ENCODE results near the gene CBARP. TPM values are rescaled to one million over a fixed set of nuclear protein-coding genes. Genes with fewer than 3 reads are reported as not detected.
A peak's percentile ranks its signal among the peaks of the same experiment; 100 is the strongest.
"Not testable (repeated sequence)": the region's sequence is repeated elsewhere in the genome, so short reads cannot be mapped to it uniquely, and the experiment has no call there.

CBARP gene
- total RNA-seq, 1 donor from 2014 or later: not detected

DNA sequence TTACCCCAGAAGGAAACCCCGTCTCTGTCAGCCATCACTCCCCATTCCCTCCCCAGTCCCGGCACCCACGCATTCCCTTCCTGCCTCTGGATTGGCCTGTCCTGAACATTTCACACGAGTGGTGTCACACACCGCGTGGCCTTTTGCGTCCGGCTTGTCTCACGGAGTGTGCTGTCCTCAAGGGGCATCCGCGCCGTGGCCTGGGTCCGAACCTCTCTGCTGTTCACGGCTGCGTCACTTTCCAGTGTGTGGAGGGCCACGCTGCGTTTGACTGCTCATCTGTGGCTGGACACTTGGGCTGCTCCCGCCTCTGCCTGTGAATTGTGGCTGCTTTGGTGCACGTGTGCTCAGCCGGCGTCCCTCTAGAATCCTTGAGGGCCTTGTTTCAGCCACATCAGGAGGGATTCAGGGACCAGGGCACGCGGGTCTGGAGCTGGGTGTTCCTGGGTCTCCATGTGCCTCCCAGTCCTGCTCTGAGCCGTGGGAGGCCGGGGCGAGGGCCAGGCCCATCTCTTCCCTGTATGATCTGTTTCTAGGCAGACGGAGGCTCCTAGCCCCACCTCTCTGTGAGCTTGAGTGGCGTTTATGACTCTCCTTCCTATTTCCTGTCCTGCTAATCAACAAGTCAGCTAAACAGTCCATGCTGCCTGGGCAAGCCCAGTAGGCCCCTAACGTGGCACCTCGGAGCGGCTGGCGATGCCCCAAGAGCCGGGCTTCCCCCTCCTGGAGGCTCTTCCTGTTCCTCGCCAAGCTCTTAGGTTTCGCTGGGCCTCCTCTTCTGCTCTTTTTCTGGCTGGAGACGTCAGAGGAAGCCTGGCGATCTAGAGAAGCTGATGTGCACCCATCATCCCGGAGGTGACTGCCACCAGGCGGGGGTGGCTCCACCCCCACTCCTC, 24.2 kb downstream of the CBARP start:
- Histone ChIP-seq H3K9me3 (ENCODE audit: control insufficient read depth in 3 of 3, low read length in 3 of 3) (no peaks in the 10 kb centered on the region), H3K27me3 (ENCODE audit: control insufficient read depth in 3 of 3, insufficient read depth in 3 of 3, low read length in 3 of 3) (no peaks in the 10 kb centered on the region), H3K36me3 (ENCODE audit: control insufficient read depth in 3 of 3, insufficient read depth in 3 of 3, low read length in 3 of 3) (peaks cover 3 to 4% (median 4%) of the 10 kb centered on the region in 3 donors), H3K9ac (ENCODE audit: low read depth in 1 of 3, low read length in 3 of 3) (peak overlapping the region; percentile 84 to 91 (median 85)), H3K4me1 (ENCODE audit: control insufficient read depth in 3 of 3, insufficient read depth in 3 of 3, low read length in 3 of 3) (peaks cover 80 to 92% (median 89%) of the 10 kb centered on the region in 3 donors), H3K4me3 (ENCODE audit: low read length in 3 of 3) (peak overlapping the region; percentile 20 to 77 (median 72)), H3K27ac (ENCODE audit: low read depth, low read length) (peak overlapping the region; percentile 97)

GRCh38 chr19:1211494-1212234, 26.1 kb downstream of the CBARP start:
- peaks cover 3 to 4% (median 4%) of the 10 kb centered on the region in 3 donors for H3K36me3 ChIP-seq (ENCODE audit: control insufficient read depth in 3 of 3, insufficient read depth in 3 of 3, low read length in 3 of 3)
- no peaks in the 10 kb centered on the region for H3K9me3 ChIP-seq (ENCODE audit: control insufficient read depth in 3 of 3, low read length in 3 of 3)
- H3K27ac ChIP-seq (ENCODE audit: low read depth, low read length): peak overlapping the region; percentile 97
- peak overlapping the region in 1 of 3 donors; percentile 12 for H3K4me3 ChIP-seq (ENCODE audit: low read length in 3 of 3)
- no peaks in the 10 kb centered on the region for H3K27me3 ChIP-seq (ENCODE audit: control insufficient read depth in 3 of 3, insufficient read depth in 3 of 3, low read length in 3 of 3)
- H3K4me1 ChIP-seq (ENCODE audit: control insufficient read depth in 3 of 3, insufficient read depth in 3 of 3, low read length in 3 of 3): peaks cover 75 to 88% (median 85%) of the 10 kb centered on the region in 3 donors
- peak overlapping the region in 2 of 3 donors; percentile 43 to 60 for H3K9ac ChIP-seq (ENCODE audit: low read depth in 1 of 3, low read length in 3 of 3)

GRCh38 chr19:1210227-1210538, 27.6 kb downstream of the CBARP start:
- H3K36me3 ChIP-seq (ENCODE audit: control insufficient read depth in 3 of 3, insufficient read depth in 3 of 3, low read length in 3 of 3): peaks cover 3 to 4% (median 4%) of the 10 kb centered on the region in 3 donors
- peak overlapping the region; percentile 97 for H3K27ac ChIP-seq (ENCODE audit: low read depth, low read length)

GRCh38 chr19:1208830-1209229, 29.0 kb downstream of the CBARP start:
- peaks cover 51 to 67% (median 62%) of the 10 kb centered on the region in 3 donors for H3K4me1 ChIP-seq (ENCODE audit: control insufficient read depth in 3 of 3, insufficient read depth in 3 of 3, low read length in 3 of 3)
- H3K27ac ChIP-seq (ENCODE audit: low read depth, low read length): peak overlapping the region; percentile 60
- peak overlapping the region in 2 of 3 donors; percentile 35 to 36 for H3K4me3 ChIP-seq (ENCODE audit: low read length in 3 of 3)
- not testable (repeated sequence) for H3K9me3 ChIP-seq (ENCODE audit: control insufficient read depth in 3 of 3, low read length in 3 of 3); H3K27me3 ChIP-seq (ENCODE audit: control insufficient read depth in 3 of 3, insufficient read depth in 3 of 3, low read length in 3 of 3); H3K36me3 ChIP-seq (ENCODE audit: control insufficient read depth in 3 of 3, insufficient read depth in 3 of 3, low read length in 3 of 3)
- peak overlapping the region in 2 of 3 donors; percentile 23 to 64 for H3K9ac ChIP-seq (ENCODE audit: low read depth in 1 of 3, low read length in 3 of 3)

More at GRCh38 chr19:1210227-1210538, 27.6 kb downstream of the CBARP start:
- Histone ChIP-seq H3K9ac (ENCODE audit: low read depth in 1 of 3, low read length in 3 of 3) (peak overlapping the region in 2 of 3 donors; percentile 33 to 64), H3K9me3 (ENCODE audit: control insufficient read depth in 3 of 3, low read length in 3 of 3) (no peaks in the 10 kb centered on the region), H3K4me1 (ENCODE audit: control insufficient read depth in 3 of 3, insufficient read depth in 3 of 3, low read length in 3 of 3) (peaks cover 61 to 77% (median 73%) of the 10 kb centered on the region in 3 donors), H3K4me3 (ENCODE audit: low read length in 3 of 3) (peak overlapping the region in 1 of 3 donors; percentile 31), H3K27me3 (ENCODE audit: control insufficient read depth in 3 of 3, insufficient read depth in 3 of 3, low read length in 3 of 3) (no peaks in the 10 kb centered on the region)

DNA sequence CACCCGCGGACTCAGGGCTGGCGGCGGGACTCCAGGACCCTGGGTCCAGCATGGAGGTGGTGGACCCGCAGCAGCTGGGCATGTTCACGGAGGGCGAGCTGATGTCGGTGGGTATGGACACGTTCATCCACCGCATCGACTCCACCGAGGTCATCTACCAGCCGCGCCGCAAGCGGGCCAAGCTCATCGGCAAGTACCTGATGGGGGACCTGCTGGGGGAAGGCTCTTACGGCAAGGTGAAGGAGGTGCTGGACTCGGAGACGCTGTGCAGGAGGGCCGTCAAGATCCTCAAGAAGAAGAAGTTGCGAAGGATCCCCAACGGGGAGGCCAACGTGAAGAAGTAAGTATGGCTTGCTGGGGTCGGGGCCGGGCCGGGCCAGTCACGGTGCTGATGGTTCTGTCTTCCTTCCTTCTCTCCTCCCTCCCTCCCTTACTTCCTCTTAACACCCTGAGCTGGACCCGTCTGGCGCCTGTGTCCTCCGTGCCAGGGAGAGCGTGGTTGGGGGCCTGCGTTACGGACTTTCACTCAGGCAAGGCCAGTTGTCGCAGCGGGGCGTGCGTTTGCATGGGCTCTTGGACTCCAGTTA, 30.8 kb downstream of the CBARP start:
- no peaks in the 10 kb centered on the region for H3K27me3 ChIP-seq (ENCODE audit: control insufficient read depth in 3 of 3, insufficient read depth in 3 of 3, low read length in 3 of 3)
- H3K27ac ChIP-seq (ENCODE audit: low read depth, low read length): peak overlapping the region; percentile 89
- H3K36me3 ChIP-seq (ENCODE audit: control insufficient read depth in 3 of 3, insufficient read depth in 3 of 3, low read length in 3 of 3): peaks cover 3 to 4% (median 4%) of the 10 kb centered on the region in 3 donors
- H3K9ac ChIP-seq (ENCODE audit: low read depth in 1 of 3, low read length in 3 of 3): peak overlapping the region; percentile 88 to 98 (median 95)
- peak overlapping the region; percentile 79 to 98 (median 89) for H3K4me3 ChIP-seq (ENCODE audit: low read length in 3 of 3)
- peaks cover 39 to 53% (median 45%) of the 10 kb centered on the region in 3 donors for H3K4me1 ChIP-seq (ENCODE audit: control insufficient read depth in 3 of 3, insufficient read depth in 3 of 3, low read length in 3 of 3)
- H3K9me3 ChIP-seq (ENCODE audit: control insufficient read depth in 3 of 3, low read length in 3 of 3): no peaks in the 10 kb centered on the region

GRCh38 chr19:1206150-1206863, 31.5 kb downstream of the CBARP start:
- H3K36me3 ChIP-seq (ENCODE audit: control insufficient read depth in 3 of 3, insufficient read depth in 3 of 3, low read length in 3 of 3): peaks cover 3 to 4% (median 4%) of the 10 kb centered on the region in 3 donors

DNA sequence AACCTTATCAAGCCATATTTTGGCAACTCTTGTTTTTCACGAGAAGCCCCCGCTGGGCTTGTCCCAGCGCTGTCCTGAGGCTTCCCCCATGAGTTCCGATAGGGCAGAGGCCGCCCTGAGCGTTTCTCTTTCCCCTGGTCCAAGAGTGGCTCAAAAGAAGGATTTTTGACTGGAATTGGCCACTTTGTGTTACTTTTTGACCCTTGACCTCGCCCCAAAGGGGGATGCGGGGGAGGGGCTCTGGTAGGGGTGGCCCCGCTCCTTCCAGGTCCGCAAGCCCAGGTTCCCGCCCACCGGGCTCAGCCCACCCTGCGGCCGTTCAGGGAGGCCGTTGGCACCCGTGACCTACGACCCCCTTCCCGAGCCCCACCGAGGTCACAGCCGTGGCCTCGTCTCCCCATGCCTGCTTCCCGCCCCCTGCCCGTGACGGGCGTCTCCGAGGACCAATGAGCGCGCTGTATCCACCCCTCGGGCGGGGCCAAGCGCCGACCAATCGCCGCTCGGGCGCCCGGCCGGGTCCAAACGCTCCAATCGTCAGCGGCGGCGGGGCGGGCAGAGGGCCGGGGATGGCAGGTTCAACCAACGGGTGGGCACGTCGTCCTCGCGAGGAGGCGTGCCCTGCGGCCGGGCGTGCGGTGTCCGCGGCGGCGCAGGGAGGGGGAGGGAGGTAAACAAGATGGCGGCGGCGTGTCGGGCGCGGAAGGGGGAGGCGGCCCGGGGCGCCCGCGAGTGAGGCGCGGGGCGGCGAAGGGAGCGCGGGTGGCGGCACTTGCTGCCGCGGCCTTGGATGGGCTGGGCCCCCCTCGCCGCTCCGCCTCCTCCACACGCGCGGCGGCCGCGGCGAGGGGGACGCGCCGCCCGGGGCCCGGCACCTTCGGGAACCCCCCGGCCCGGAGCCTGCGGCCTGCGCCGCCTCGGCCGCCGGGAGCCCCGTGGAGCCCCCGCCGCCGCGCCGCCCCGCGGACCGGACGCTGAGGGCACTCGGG, 32.4 kb downstream of the CBARP start, which contains the start of gene STK11:
Gene STK11 (plus strand): TSS at position 665 of the 986 bp plus-strand sequence. CDS start 1,136 bp downstream, outside the sequence.
- Histone ChIP-seq H3K36me3 (ENCODE audit: control insufficient read depth in 3 of 3, insufficient read depth in 3 of 3, low read length in 3 of 3) (peaks cover 3 to 4% (median 4%) of the 10 kb centered on the region in 3 donors), H3K9ac (ENCODE audit: low read depth in 1 of 3, low read length in 3 of 3) (peak within 1 kb of the TSS; percentile 88 to 98 (median 95)), H3K27ac (ENCODE audit: low read depth, low read length) (peak within 1 kb of the TSS; percentile 89), H3K27me3 (ENCODE audit: control insufficient read depth in 3 of 3, insufficient read depth in 3 of 3, low read length in 3 of 3) (no peaks in the 10 kb centered on the region), H3K4me3 (ENCODE audit: low read length in 3 of 3) (peak within 1 kb of the TSS; percentile 79 to 98 (median 89)), H3K9me3 (ENCODE audit: control insufficient read depth in 3 of 3, low read length in 3 of 3) (no peaks in the 10 kb centered on the region), H3K4me1 (ENCODE audit: control insufficient read depth in 3 of 3, insufficient read depth in 3 of 3, low read length in 3 of 3) (peaks cover 32 to 40% (median 35%) of the 10 kb centered on the region in 3 donors)

More at GRCh38 chr19:1206150-1206863, 31.5 kb downstream of the CBARP start:
- Histone ChIP-seq H3K9ac (ENCODE audit: low read depth in 1 of 3, low read length in 3 of 3) (peak overlapping the region; percentile 88 to 98 (median 95)), H3K27me3 (ENCODE audit: control insufficient read depth in 3 of 3, insufficient read depth in 3 of 3, low read length in 3 of 3) (no peaks in the 10 kb centered on the region), H3K4me1 (ENCODE audit: control insufficient read depth in 3 of 3, insufficient read depth in 3 of 3, low read length in 3 of 3) (peaks cover 33 to 47% (median 39%) of the 10 kb centered on the region in 3 donors), H3K27ac (ENCODE audit: low read depth, low read length) (peak overlapping the region; percentile 89), H3K4me3 (ENCODE audit: low read length in 3 of 3) (peak overlapping the region; percentile 79 to 98 (median 89)), H3K9me3 (ENCODE audit: control insufficient read depth in 3 of 3, low read length in 3 of 3) (no peaks in the 10 kb centered on the region)

DNA sequence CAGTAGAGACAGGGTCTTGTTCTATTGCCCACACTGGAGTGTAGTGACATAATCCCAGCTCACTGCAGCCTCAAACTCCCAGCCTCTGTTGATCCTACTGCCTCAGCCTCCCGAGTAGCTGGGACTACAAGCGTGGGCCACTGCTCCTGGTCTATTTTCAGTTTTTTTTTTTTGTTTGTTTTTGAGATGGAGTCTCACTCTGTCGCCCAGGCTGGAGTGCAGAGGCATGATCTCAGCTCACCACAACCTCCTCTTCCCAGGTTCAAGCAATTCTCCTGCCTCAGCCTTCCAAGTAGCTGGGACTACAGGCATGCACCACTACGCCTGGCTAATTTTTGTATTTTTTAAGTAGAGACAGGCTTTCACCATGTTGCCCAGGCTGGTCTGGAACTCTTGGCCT, 37.2 kb downstream of the CBARP start:
- not testable (repeated sequence) for H3K27ac ChIP-seq (ENCODE audit: low read depth, low read length); H3K9ac ChIP-seq (ENCODE audit: low read depth in 1 of 3, low read length in 3 of 3); H3K4me1 ChIP-seq (ENCODE audit: control insufficient read depth in 3 of 3, insufficient read depth in 3 of 3, low read length in 3 of 3); H3K4me3 ChIP-seq (ENCODE audit: low read length in 3 of 3); H3K9me3 ChIP-seq (ENCODE audit: control insufficient read depth in 3 of 3, low read length in 3 of 3); H3K27me3 ChIP-seq (ENCODE audit: control insufficient read depth in 3 of 3, insufficient read depth in 3 of 3, low read length in 3 of 3); H3K36me3 ChIP-seq (ENCODE audit: control insufficient read depth in 3 of 3, insufficient read depth in 3 of 3, low read length in 3 of 3)

Measured in skeletal muscle tissue (tissue), 4 donors.